CD14-positive monocyte (primary cell): Measurements from ENCODE around the gene CFAP221. TPM values are rescaled to one million over a fixed set of nuclear protein-coding genes. Genes with fewer than 3 reads are reported as not detected.

Experiments
- DNase-seq, 3 donors: peaks; one replicate each; pipeline ENCODE4 v3.0.0-alpha.2; 2011 to 2022
- H2AFZ ChIP-seq: 2 replicates; pipeline ENCODE4 v1.6.0; 2012; ENCODE audit warnings: mild to moderate bottlenecking, low read depth, low read length, inconsistent platforms; ENCODE audit not compliant: insufficient read depth, poor library complexity, severe bottlenecking
- H3K27ac ChIP-seq, 2 donors: 1 replicate in 1 of 2; 2 replicates in 1 of 2; pipeline ENCODE4 v1.5.1; 2012 to 2013; ENCODE audit warnings: low read length in 2 of 2, control low read depth in 1 of 2, inconsistent platforms in 1 of 2, low read depth in 1 of 2, mild to moderate bottlenecking in 1 of 2
- H3K27me3 ChIP-seq, 2 donors: one replicate each; pipeline versions ENCODE4 v1.6.0 to v1.6.1; 2011 to 2013; ENCODE audit warnings: low read length in 2 of 2; ENCODE audit not compliant: control insufficient read depth in 2 of 2, insufficient read depth in 2 of 2
- H3K36me3 ChIP-seq, 2 donors: replicated peaks in 1 of 2; 1 replicate in 1 of 2; 2 replicates in 1 of 2; pipeline versions ENCODE4 v1.5.1 to v1.6.1; 2012 to 2013; ENCODE audit warnings: low read length in 2 of 2, control low read depth in 1 of 2, inconsistent platforms in 1 of 2, mild to moderate bottlenecking in 1 of 2; ENCODE audit not compliant: insufficient read depth in 2 of 2, control insufficient read depth in 1 of 2
- H3K4me1 ChIP-seq, 2 donors: 1 replicate in 1 of 2; 2 replicates in 1 of 2; pipeline versions ENCODE4 v1.5.1 to v1.6.1; 2012 to 2013; ENCODE audit warnings: low read length in 2 of 2, control low read depth in 1 of 2, inconsistent platforms in 1 of 2, mild to moderate bottlenecking in 1 of 2, moderate library complexity in 1 of 2; ENCODE audit not compliant: insufficient read depth in 2 of 2, control insufficient read depth in 1 of 2
- H3K4me2 ChIP-seq: replicated peaks from 2 replicates; pipeline ENCODE3; 2012; ENCODE audit warnings: low read length, moderate library complexity, mild to moderate bottlenecking; ENCODE audit not compliant: poor library complexity, severe bottlenecking; ENCODE audit errors: extremely low read depth
- H3K4me3 ChIP-seq, 3 experiments: fragments of 200-600 bp in 1 of 3; sonication (generic) in 1 of 3; replicated peaks in 1 of 3; 1 replicate in 2 of 3; 2 replicates in 1 of 3; pipeline ENCODE4 v1.5.1; 2011 to 2013; ENCODE audit warnings: low read length in 3 of 3, mild to moderate bottlenecking in 3 of 3, control low read depth in 2 of 3, low read depth in 2 of 3, inconsistent platforms in 1 of 3, moderate library complexity in 1 of 3
- H3K79me2 ChIP-seq: 2 replicates; pipeline ENCODE4 v1.6.0; 2012; ENCODE audit warnings: mild to moderate bottlenecking, control low read depth, inconsistent platforms, low read length, moderate library complexity; ENCODE audit not compliant: insufficient read depth
- H3K9ac ChIP-seq: 2 replicates; pipeline ENCODE4 v1.6.0; 2017; ENCODE audit warnings: low read length, mild to moderate bottlenecking; ENCODE audit not compliant: insufficient read depth, poor library complexity, severe bottlenecking
- H3K9me3 ChIP-seq, 2 donors: replicated peaks in 1 of 2; 1 replicate in 1 of 2; 2 replicates in 1 of 2; pipeline versions ENCODE4 v1.5.1 to v1.6.1; 2012 to 2013; ENCODE audit warnings: low read length in 2 of 2, control low read depth in 1 of 2; ENCODE audit not compliant: control insufficient read depth in 1 of 2, insufficient read depth in 1 of 2
- H4K20me1 ChIP-seq: 2 replicates; pipeline ENCODE4 v1.6.0; 2012; ENCODE audit warnings: mild to moderate bottlenecking, low read length, control low read depth, moderate library complexity; ENCODE audit not compliant: insufficient read depth
- H3K27ac Mint-ChIP-seq, 7 donors: one replicate each; pipeline ENCODE4 v1.8.0; 2020; ENCODE audit warnings: mild to moderate bottlenecking in 7 of 7, mixed read lengths in 7 of 7, moderate library complexity in 6 of 7, inconsistent platforms in 2 of 7
- H3K27me3 Mint-ChIP-seq, 3 donors: one replicate each; pipeline ENCODE4 v1.8.0; 2021 to 2022; ENCODE audit warnings: low read depth in 3 of 3, mild to moderate bottlenecking in 3 of 3, mixed read lengths in 3 of 3, moderate library complexity in 3 of 3, inconsistent platforms in 1 of 3
- H3K36me3 Mint-ChIP-seq, 2 donors: one replicate each; pipeline ENCODE4 v1.8.0; 2020; ENCODE audit warnings: mixed read lengths in 2 of 2, inconsistent platforms in 1 of 2, mild to moderate bottlenecking in 1 of 2
- H3K4me1 Mint-ChIP-seq: one replicate; pipeline ENCODE4 v1.8.0; 2020; ENCODE audit warnings: mild to moderate bottlenecking, mixed read lengths
- H3K4me3 Mint-ChIP-seq, 2 donors: one replicate each; pipeline ENCODE4 v1.8.0; 2020; ENCODE audit warnings: mild to moderate bottlenecking in 2 of 2, mixed read lengths in 2 of 2, moderate library complexity in 1 of 2
- H3K9me3 Mint-ChIP-seq, 7 donors: one replicate each; pipeline ENCODE4 v1.8.0; 2020 to 2022; ENCODE audit warnings: mixed read lengths in 7 of 7, mild to moderate bottlenecking in 6 of 7, moderate library complexity in 6 of 7, inconsistent platforms in 2 of 7
- CTCF ChIP-seq: fragments of 200-600 bp; IDR thresholded peaks from one replicate; pipeline ENCODE4 v1.8.0; 2022; ENCODE audit warnings: antibody characterized with exemption, mild to moderate bottlenecking
- whole genome bisulfite sequencing: methylation state at CpG from one replicate; pipeline ENCODE4 v1.1.5; 2013; ENCODE audit warnings: missing lambda C conversion rate; ENCODE audit not compliant: insufficient coverage; 5-methylcytosine and 5-hydroxymethylcytosine counted together
- intact Hi-C, 2 donors: fragments of 100-400 bp; cut with micrococcal nuclease; formaldehyde crosslinking; loops; one replicate each; pipeline versions ENCODE4 v1.15.0 to v1.15.1; 2023
- polyA plus RNA-seq, 3 donors: library from polyadenylated mRNA; depleted of rRNA in 1 of 3; unstranded in 2 of 3; stranded (reverse) in 1 of 3; fragments of 300-500 nt in 2 of 3; fragments of >200 nt in 1 of 3; fragmentation: Illumina TruSeq in 2 of 3; gene quantifications; 1 replicate in 2 of 3; 2 replicates in 1 of 3; pipeline ENCODE4 v1.2.3, GENCODE V29; 2012 to 2021

CFAP221 gene
- polyA plus RNA-seq, 3 donors = not detected

DNA sequence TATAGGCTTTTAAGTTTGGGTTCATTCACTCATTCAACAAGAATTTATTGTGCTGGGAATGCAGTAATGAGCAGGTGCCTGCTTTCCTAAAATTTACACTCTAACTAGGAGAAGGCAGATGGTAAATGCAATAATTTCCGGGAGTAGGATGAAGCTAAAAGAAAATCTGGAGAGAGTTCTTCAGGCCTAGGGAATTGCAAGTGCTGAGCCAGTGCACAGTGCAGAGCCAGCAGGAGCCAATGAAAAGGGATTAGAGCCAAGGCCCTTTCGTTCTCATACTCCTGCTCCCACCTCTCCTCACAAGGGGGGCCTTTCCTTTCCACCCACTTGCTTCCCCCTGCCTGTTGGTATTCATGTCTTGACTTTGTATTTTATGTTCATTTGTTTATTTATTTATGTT is 55.1 kb downstream of the CFAP221 start:
- no peaks in the 10 kb centered on the region for H4K20me1 ChIP-seq
- DNase-seq = no peak
- no peaks in the 10 kb centered on the region for H3K9me3 Mint-ChIP-seq
- H3K4me2 ChIP-seq = no peak overlapping the region
- no peaks in the 10 kb centered on the region for H3K36me3 Mint-ChIP-seq
- H3K4me3 Mint-ChIP-seq = no peak overlapping the region
- TF ChIP-seq CTCF = no peak
- H3K9me3 ChIP-seq = no peaks in the 10 kb centered on the region
- H3K27ac Mint-ChIP-seq = peak overlapping the region in 1 of 7 donors; percentile 43
- H3K36me3 ChIP-seq = no peaks in the 10 kb centered on the region
- no peak overlapping the region for H3K4me3 ChIP-seq
- H3K27ac ChIP-seq = no peak overlapping the region
- no peaks in the 10 kb centered on the region for H3K79me2 ChIP-seq
- no peak overlapping the region for H2AFZ ChIP-seq
- H3K4me1 ChIP-seq = no peaks in the 10 kb centered on the region
- no peaks in the 10 kb centered on the region for H3K27me3 ChIP-seq
- H3K27me3 Mint-ChIP-seq = peaks cover 3 to 5% (median 3%) of the 10 kb centered on the region in 3 donors
- intact Hi-C loops = no loop called here
- WGBS = no CpG with 5 or more reads among the region's 2 CpGs
- H3K9ac ChIP-seq = no peak overlapping the region
- no peaks in the 10 kb centered on the region for H3K4me1 Mint-ChIP-seq

- H3K9me3 Mint-ChIP-seq = peaks cover 0 to 3% (median 0%) of the 10 kb centered on the region in 7 donors
- H3K9ac ChIP-seq = no peak overlapping the region
- no peaks in the 10 kb centered on the region for H3K9me3 ChIP-seq
- 83% methylated on average over 3 of the region's 4 CpGs for whole genome bisulfite sequencing
- H3K4me1 Mint-ChIP-seq = no peaks in the 10 kb centered on the region
- H3K27ac ChIP-seq = no peak overlapping the region
- DNase-seq = no peak
- no peak overlapping the region for H2AFZ ChIP-seq
- H3K27ac Mint-ChIP-seq = no peak overlapping the region
- H3K27me3 ChIP-seq = peaks cover 0 to 4% of the 10 kb centered on the region in 2 donors
- no peaks in the 10 kb centered on the region for H3K79me2 ChIP-seq
- H3K4me2 ChIP-seq = no peak overlapping the region
- no peak overlapping the region for H3K4me3 ChIP-seq
- peaks cover 5 to 9% (median 6%) of the 10 kb centered on the region in 3 donors for H3K27me3 Mint-ChIP-seq
- no peaks in the 10 kb centered on the region for H3K36me3 ChIP-seq
- no peaks in the 10 kb centered on the region for H4K20me1 ChIP-seq
- no peak overlapping the region for H3K4me3 Mint-ChIP-seq
- H3K36me3 Mint-ChIP-seq = no peaks in the 10 kb centered on the region
- intact Hi-C loops = no loop called here
- H3K4me1 ChIP-seq = no peaks in the 10 kb centered on the region
- no peak for TF ChIP-seq CTCF
Measured at GRCh38 chr2:119605096-119605495, 60.8 kb downstream of the CFAP221 start.
